Measurements from ENCODE around the gene P2RY11. TPM values are rescaled to one million over a fixed set of nuclear protein-coding genes. Genes with fewer than 3 reads are reported as not detected.

Gene P2RY11
- total RNA-seq, 3 donors from 2014 or later = 14.1 to 18.5 (median 16.9) TPM

- H3K36me3 ChIP-seq (ENCODE audit: low read depth) = no peaks in the 10 kb centered on the region
- ATAC-seq (no peak), DNase-seq (no peak)
- no peak overlapping the region for H3K4me3 ChIP-seq
- intact Hi-C loops (cut with DNase I, micrococcal nuclease) = no loop called here
- no peaks in the 10 kb centered on the region for H3K9me3 ChIP-seq
- TF ChIP-seq, protein P1, sequence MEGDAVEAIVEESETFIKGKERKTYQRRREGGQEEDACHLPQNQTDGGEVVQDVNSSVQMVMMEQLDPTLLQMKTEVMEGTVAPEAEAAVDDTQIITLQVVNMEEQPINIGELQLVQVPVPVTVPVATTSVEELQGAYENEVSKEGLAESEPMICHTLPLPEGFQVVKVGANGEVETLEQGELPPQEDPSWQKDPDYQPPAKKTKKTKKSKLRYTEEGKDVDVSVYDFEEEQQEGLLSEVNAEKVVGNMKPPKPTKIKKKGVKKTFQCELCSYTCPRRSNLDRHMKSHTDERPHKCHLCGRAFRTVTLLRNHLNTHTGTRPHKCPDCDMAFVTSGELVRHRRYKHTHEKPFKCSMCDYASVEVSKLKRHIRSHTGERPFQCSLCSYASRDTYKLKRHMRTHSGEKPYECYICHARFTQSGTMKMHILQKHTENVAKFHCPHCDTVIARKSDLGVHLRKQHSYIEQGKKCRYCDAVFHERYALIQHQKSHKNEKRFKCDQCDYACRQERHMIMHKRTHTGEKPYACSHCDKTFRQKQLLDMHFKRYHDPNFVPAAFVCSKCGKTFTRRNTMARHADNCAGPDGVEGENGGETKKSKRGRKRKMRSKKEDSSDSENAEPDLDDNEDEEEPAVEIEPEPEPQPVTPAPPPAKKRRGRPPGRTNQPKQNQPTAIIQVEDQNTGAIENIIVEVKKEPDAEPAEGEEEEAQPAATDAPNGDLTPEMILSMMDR (IDR thresholded peaks at IDR 0.05) = no peak
- H3K4me1 ChIP-seq (ENCODE audit: low read depth) = peaks cover 3% of the 10 kb centered on the region
Observed at GRCh38 chr19:10093295-10094186, 18.0 kb upstream of the P2RY11 start.

DNA sequence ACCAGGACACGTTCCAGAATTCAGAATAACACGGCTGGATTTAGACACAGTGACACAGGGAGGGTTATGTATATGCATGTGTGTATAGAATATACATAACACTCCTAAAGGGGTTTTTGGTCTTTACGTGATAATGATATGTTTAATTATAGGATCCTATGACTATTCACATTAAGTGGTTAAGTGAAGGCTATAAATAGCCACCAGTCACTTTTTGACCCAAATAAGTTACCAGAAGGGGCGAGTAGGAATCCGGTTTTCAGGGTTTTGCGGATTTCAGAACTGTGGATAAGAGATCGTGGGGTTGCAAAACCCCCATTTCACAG is 15.9 kb upstream of the P2RY11 start:
- H3K4me3 ChIP-seq = no peak overlapping the region
- TF ChIP-seq, protein P1 (IDR thresholded peaks at IDR 0.05) = no peak

GRCh38 chr19:10095948-10096614 is 15.4 kb upstream of the P2RY11 start:
- TF ChIP-seq, protein P1 (IDR thresholded peaks at IDR 0.05) = no peak
- peaks cover 3% of the 10 kb centered on the region for H3K4me1 ChIP-seq (ENCODE audit: low read depth)
- intact Hi-C loops (cut with DNase I, micrococcal nuclease) = no loop called here
- DNase-seq = peak; percentile 88 to 96 (median 94)
- no peak overlapping the region for H3K4me3 ChIP-seq
- no peaks in the 10 kb centered on the region for H3K9me3 ChIP-seq
- peak; percentile 96 for ATAC-seq
- no peaks in the 10 kb centered on the region for H3K36me3 ChIP-seq (ENCODE audit: low read depth)

More for the DNA sequence above, 15.9 kb upstream of the P2RY11 start:
- Histone ChIP-seq H3K4me1 (ENCODE audit: low read depth) (peaks cover 3% of the 10 kb centered on the region), H3K9me3 (no peaks in the 10 kb centered on the region), H3K36me3 (ENCODE audit: low read depth) (no peaks in the 10 kb centered on the region)
- intact Hi-C loops (cut with DNase I, micrococcal nuclease) = no loop called here
- DNase-seq = no peak
- no peak for ATAC-seq

- no peak overlapping the region for H3K4me3 ChIP-seq
- peaks cover 3% of the 10 kb centered on the region for H3K4me1 ChIP-seq (ENCODE audit: low read depth)
- TF ChIP-seq, protein P1 (IDR thresholded peaks at IDR 0.05) = no peak
- ATAC-seq (no peak), DNase-seq (peak in 1 of 3 donors; percentile 43)
- H3K36me3 ChIP-seq (ENCODE audit: low read depth) = no peaks in the 10 kb centered on the region
- no peaks in the 10 kb centered on the region for H3K9me3 ChIP-seq
- intact Hi-C loops (cut with DNase I, micrococcal nuclease) = no loop called here
Observed at GRCh38 chr19:10096615-10096963, 14.9 kb upstream of the P2RY11 start.

DNA sequence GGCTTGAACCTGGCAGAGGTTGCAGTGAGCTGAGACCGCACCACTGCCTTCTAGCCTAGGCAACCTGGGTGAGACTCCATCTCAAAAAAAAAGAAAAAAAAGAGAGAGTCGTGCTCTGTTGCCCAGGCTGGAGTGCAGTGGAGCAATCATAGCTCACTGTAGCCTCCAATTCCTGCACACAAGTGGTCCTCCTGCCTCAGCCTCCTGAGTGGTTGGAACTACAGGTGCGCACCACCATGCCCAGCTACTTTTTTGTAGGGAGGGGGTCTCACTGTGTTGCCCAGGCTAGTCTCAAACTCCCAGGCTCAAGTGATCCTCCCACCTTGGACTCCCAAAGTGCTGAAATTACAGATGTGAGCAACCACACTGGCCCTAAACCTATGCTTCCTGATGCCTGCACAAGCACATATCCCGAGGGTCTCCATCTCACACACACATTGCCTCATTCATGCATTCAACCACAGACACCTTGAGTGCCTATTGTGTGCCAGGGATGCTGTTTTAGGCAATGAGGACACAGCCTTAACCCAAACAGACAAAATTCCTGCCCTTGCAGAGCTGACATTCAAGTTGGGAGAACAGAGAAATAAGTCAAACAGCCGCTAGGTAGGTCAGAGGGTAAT is 11.2 kb upstream of the P2RY11 start:
- H3K4me1 ChIP-seq (ENCODE audit: low read depth) = peaks cover 3% of the 10 kb centered on the region
- no peaks in the 10 kb centered on the region for H3K9me3 ChIP-seq
- no peak for DNase-seq
- H3K36me3 ChIP-seq (ENCODE audit: low read depth) = no peaks in the 10 kb centered on the region
- H3K4me3 ChIP-seq = no peak overlapping the region
- ATAC-seq = no peak
- TF ChIP-seq, protein P1 (IDR thresholded peaks at IDR 0.05) = no peak
- intact Hi-C loops (cut with DNase I, micrococcal nuclease) = no loop called here
